H9 (cell line): ENCODE data around the gene ZBTB20. TPM values are rescaled to one million over a fixed set of nuclear protein-coding genes. Genes with fewer than 3 reads are reported as not detected.

Experiments used
- DNase-seq: peaks from one replicate; pipeline ENCODE4 v3.0.0-alpha.2; 2017
- H2AFZ ChIP-seq: one replicate; pipeline ENCODE4 v1.6.1; 2013; ENCODE audit warnings: mild to moderate bottlenecking, low read length, control low read depth, moderate library complexity
- H2AK5ac ChIP-seq: 2 replicates; pipeline ENCODE4 v1.6.1; 2013; ENCODE audit warnings: low read length, control low read depth, mixed read lengths; ENCODE audit not compliant: insufficient read length
- H2BK120ac ChIP-seq: one replicate; pipeline ENCODE4 v1.6.1; 2013; ENCODE audit warnings: low read depth, mild to moderate bottlenecking, low read length, control low read depth, inconsistent platforms; ENCODE audit not compliant: poor library complexity, severe bottlenecking
- H2BK12ac ChIP-seq: 2 replicates; pipeline ENCODE4 v1.6.1; 2013; ENCODE audit warnings: low read length, control low read depth, mixed read lengths, low read depth; ENCODE audit not compliant: insufficient read length
- H2BK15ac ChIP-seq: 2 replicates; pipeline ENCODE4 v1.6.1; 2013; ENCODE audit warnings: low read depth, low read length, control low read depth
- H2BK20ac ChIP-seq: one replicate; pipeline ENCODE4 v1.6.1; 2013; ENCODE audit warnings: low read depth, mild to moderate bottlenecking, low read length, control low read depth, inconsistent platforms; ENCODE audit not compliant: poor library complexity, severe bottlenecking
- H2BK5ac ChIP-seq: 2 replicates; pipeline ENCODE4 v1.6.1; 2013; ENCODE audit warnings: low read length, control low read depth, mixed read lengths; ENCODE audit not compliant: insufficient read length
- H3K14ac ChIP-seq: 2 replicates; pipeline ENCODE4 v1.6.1; 2013; ENCODE audit warnings: low read length, control low read depth; ENCODE audit not compliant: insufficient read depth
- H3K18ac ChIP-seq: 2 replicates; pipeline ENCODE4 v1.6.1; 2013; ENCODE audit warnings: low read depth, mild to moderate bottlenecking, mixed read lengths, low read length, control low read depth; ENCODE audit not compliant: insufficient read length
- H3K23ac ChIP-seq: 2 replicates; pipeline ENCODE4 v1.6.1; 2013; ENCODE audit warnings: low read length, control low read depth, mixed read lengths, low read depth; ENCODE audit not compliant: insufficient read length
- H3K23me2 ChIP-seq: 2 replicates; pipeline ENCODE4 v1.6.1; 2013; ENCODE audit warnings: low read depth, mild to moderate bottlenecking, mixed read lengths, low read length, control low read depth; ENCODE audit not compliant: insufficient read length, poor library complexity, severe bottlenecking
- H3K27ac ChIP-seq: 2 replicates; pipeline ENCODE4 v1.5.1; 2013; ENCODE audit warnings: low read length, control low read depth, mixed read lengths, low read depth; ENCODE audit not compliant: insufficient read length
- H3K27me3 ChIP-seq: 2 replicates; pipeline ENCODE4 v1.6.1; 2013; ENCODE audit warnings: low read length, control low read depth, inconsistent platforms; ENCODE audit not compliant: insufficient read depth
- H3K4ac ChIP-seq: 2 replicates; pipeline ENCODE4 v1.6.1; 2013; ENCODE audit warnings: low read depth, mild to moderate bottlenecking, control low read depth, inconsistent platforms, low read length, moderate library complexity
- H3K4me1 ChIP-seq: 2 replicates; pipeline ENCODE4 v1.6.1; 2013; ENCODE audit warnings: low read length, control low read depth, inconsistent platforms; ENCODE audit not compliant: insufficient read depth
- H3K4me2 ChIP-seq: 2 replicates; pipeline ENCODE4 v1.6.1; 2013; ENCODE audit warnings: low read length, control low read depth, mixed read lengths; ENCODE audit not compliant: insufficient read length, insufficient read depth
- H3K56ac ChIP-seq: 2 replicates; pipeline ENCODE4 v1.6.1; 2013; ENCODE audit warnings: low read depth, mild to moderate bottlenecking, mixed read lengths, low read length, control low read depth; ENCODE audit not compliant: insufficient read length
- H3K79me1 ChIP-seq: 2 replicates; pipeline ENCODE4 v1.6.1; 2013; ENCODE audit warnings: low read depth, mild to moderate bottlenecking, moderate library complexity, low read length, control low read depth, inconsistent platforms; ENCODE audit not compliant: insufficient read depth, poor library complexity, severe bottlenecking
- H3K79me2 ChIP-seq: 2 replicates; pipeline ENCODE4 v1.6.1; 2013; ENCODE audit warnings: low read length, control low read depth, inconsistent platforms; ENCODE audit not compliant: insufficient read depth
- H3K9ac ChIP-seq: 2 replicates; pipeline ENCODE4 v1.6.1; 2013; ENCODE audit warnings: low read length, control low read depth, mixed read lengths; ENCODE audit not compliant: insufficient read length; ENCODE audit errors: extremely low read depth
- H3K9me3 ChIP-seq: one replicate; pipeline ENCODE4 v1.6.1; 2013; ENCODE audit warnings: low read depth, low read length, inconsistent platforms; ENCODE audit not compliant: control insufficient read depth
- H3T11ph ChIP-seq: one replicate; pipeline ENCODE4 v1.6.1; 2013; ENCODE audit warnings: mild to moderate bottlenecking, low read length, control low read depth, inconsistent platforms
- H4K20me1 ChIP-seq: one replicate; pipeline ENCODE4 v1.6.1; 2013; ENCODE audit not compliant: control insufficient read depth, insufficient read length, insufficient read depth
- H4K5ac ChIP-seq: 2 replicates; pipeline ENCODE4 v1.6.1; 2013; ENCODE audit warnings: low read depth, mild to moderate bottlenecking, mixed read lengths, low read length, control low read depth; ENCODE audit not compliant: insufficient read length
- H4K8ac ChIP-seq: replicated peaks from 2 replicates; pipeline ENCODE4 v1.6.1; 2013; ENCODE audit warnings: low read length, control low read depth, mixed read lengths, low read depth; ENCODE audit not compliant: insufficient read length
- H4K91ac ChIP-seq: 2 replicates; pipeline ENCODE4 v1.6.1; 2013; ENCODE audit warnings: low read depth, mild to moderate bottlenecking, moderate library complexity, mixed read lengths, low read length, control low read depth; ENCODE audit not compliant: insufficient read length
- H3K27ac Mint-ChIP-seq, 3 experiments: 2 replicates in 2 of 3; 3 replicates in 1 of 3; pipeline ENCODE4 v1.8.0; 2020 to 2021; ENCODE audit warnings: mixed read lengths in 3 of 3, mild to moderate bottlenecking in 1 of 3, moderate library complexity in 1 of 3
- H3K27me3 Mint-ChIP-seq: 2 replicates; pipeline ENCODE4 v1.8.0; 2021; ENCODE audit warnings: low read depth, mild to moderate bottlenecking, moderate library complexity, mixed read lengths
- H3K36me3 Mint-ChIP-seq, 3 experiments: 2 replicates in 2 of 3; 3 replicates in 1 of 3; pipeline ENCODE4 v1.8.0; 2020 to 2021; ENCODE audit warnings: low read depth in 3 of 3, mixed read lengths in 3 of 3; ENCODE audit not compliant: insufficient read depth in 1 of 3
- H3K4me1 Mint-ChIP-seq, 2 experiments: 2 replicates each; pipeline ENCODE4 v1.8.0; 2020; ENCODE audit warnings: mixed read lengths in 2 of 2
- H3K4me3 Mint-ChIP-seq, 2 experiments: 2 replicates in 1 of 2; 3 replicates in 1 of 2; pipeline ENCODE4 v1.8.0; 2020 to 2021; ENCODE audit warnings: mild to moderate bottlenecking in 2 of 2, mixed read lengths in 2 of 2, moderate library complexity in 1 of 2
- H3K9me3 Mint-ChIP-seq, 2 experiments: 2 replicates in 1 of 2; 3 replicates in 1 of 2; pipeline ENCODE4 v1.8.0; 2020; ENCODE audit warnings: mild to moderate bottlenecking in 2 of 2, mixed read lengths in 2 of 2, moderate library complexity in 1 of 2
- WGBS: extraction: QIAGEN DNeasy Blood & Tissue Kit; methylation state at CpG from one replicate; pipeline ENCODE4 v1.1.7; 2013; ENCODE audit warnings: missing lambda C conversion rate, low lambda C conversion rate, mixed read lengths; ENCODE audit not compliant: insufficient read length; ENCODE audit errors: extremely low coverage; 5-methylcytosine and 5-hydroxymethylcytosine counted together
- total RNA-seq: library from RNA; stranded (reverse); gene quantifications from 2 replicates; pipeline ENCODE4 v1.2.1, GENCODE V29; 2021
- TF ChIP-seq, protein P1 (sequence below): fragments of 200-600 bp; sonication (generic); conservative IDR thresholded peaks from 3 replicates; pipeline ENCODE4 v1.8.0; 2021; ENCODE audit warnings: antibody characterized with exemption, mild to moderate bottlenecking

ZBTB20 gene
- total RNA-seq, 1 experiment from 2014 or later, result 0.70 TPM

DNA sequence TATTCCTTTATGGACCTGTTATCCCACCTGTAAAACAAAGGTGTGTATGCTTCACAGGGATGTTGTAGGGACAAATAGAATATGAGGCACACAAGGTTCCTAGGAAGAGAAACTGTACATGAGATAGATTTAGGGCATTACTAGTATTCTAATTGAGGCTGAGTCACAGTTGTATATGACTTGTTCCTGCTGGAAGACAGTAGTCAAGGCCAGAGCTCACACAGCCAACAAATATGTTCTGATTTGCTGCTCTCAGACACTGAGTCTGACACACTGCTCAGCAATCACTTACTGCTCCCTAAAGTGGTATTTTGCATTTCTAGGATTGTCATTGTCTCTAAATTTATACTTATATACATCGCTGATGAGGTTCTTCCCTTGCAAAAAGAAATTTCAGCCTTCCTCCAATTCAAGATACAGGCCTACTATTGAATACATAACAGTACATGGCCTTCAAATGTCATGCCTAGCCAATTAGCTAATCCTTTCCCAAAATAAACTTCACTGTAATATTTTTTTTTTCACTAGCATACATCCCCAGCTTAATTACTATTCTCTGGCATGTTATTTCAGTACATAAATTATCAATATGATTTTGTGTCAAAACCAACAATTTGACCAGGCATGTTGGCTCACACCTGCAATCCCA is 783.4 kb downstream of the ZBTB20 start:
- Mint-ChIP-seq H3K27me3 (no peaks in the 10 kb centered on the region), H3K4me1 (peaks cover 9 to 13% of the 10 kb centered on the region in 2 experiments), H3K9me3 (no peaks in the 10 kb centered on the region; a peak in 1 of 5 replicates), H3K36me3 (no peaks in the 10 kb centered on the region), H3K27ac (no peak overlapping the region), H3K4me3 (no peak overlapping the region)
- Histone ChIP-seq H3K14ac (no peak overlapping the region), H3K9ac (no peak overlapping the region), H4K8ac (no peak overlapping the region), H3K23ac (no peak overlapping the region), H2AFZ (no peak overlapping the region), H4K91ac (no peak overlapping the region), H2BK20ac (no peak overlapping the region), H2BK15ac (no peak overlapping the region), H2BK12ac (no peak overlapping the region), H3K9me3 (no peaks in the 10 kb centered on the region), H3K27ac (no peak overlapping the region), H2AK5ac (no peak overlapping the region), H4K5ac (no peak overlapping the region), H3K56ac (no peak overlapping the region), H3K23me2 (no peaks in the 10 kb centered on the region), H3K27me3 (no peaks in the 10 kb centered on the region), H3K4ac (no peak overlapping the region), H4K20me1 (no peaks in the 10 kb centered on the region), H3K79me1 (no peaks in the 10 kb centered on the region), H3K4me2 (no peak overlapping the region), H2BK120ac (no peak overlapping the region), H3K4me1 (no peaks in the 10 kb centered on the region; the same call in 1 of the 2 replicates), H2BK5ac (no peak overlapping the region), H3T11ph (no peak overlapping the region), H3K18ac (no peak overlapping the region), H3K79me2 (no peaks in the 10 kb centered on the region)
- TF ChIP-seq, protein P1, sequence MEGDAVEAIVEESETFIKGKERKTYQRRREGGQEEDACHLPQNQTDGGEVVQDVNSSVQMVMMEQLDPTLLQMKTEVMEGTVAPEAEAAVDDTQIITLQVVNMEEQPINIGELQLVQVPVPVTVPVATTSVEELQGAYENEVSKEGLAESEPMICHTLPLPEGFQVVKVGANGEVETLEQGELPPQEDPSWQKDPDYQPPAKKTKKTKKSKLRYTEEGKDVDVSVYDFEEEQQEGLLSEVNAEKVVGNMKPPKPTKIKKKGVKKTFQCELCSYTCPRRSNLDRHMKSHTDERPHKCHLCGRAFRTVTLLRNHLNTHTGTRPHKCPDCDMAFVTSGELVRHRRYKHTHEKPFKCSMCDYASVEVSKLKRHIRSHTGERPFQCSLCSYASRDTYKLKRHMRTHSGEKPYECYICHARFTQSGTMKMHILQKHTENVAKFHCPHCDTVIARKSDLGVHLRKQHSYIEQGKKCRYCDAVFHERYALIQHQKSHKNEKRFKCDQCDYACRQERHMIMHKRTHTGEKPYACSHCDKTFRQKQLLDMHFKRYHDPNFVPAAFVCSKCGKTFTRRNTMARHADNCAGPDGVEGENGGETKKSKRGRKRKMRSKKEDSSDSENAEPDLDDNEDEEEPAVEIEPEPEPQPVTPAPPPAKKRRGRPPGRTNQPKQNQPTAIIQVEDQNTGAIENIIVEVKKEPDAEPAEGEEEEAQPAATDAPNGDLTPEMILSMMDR, result no peak
- WGBS, result no CpG with 5 or more reads among the region's 1 CpG
- no peak for DNase-seq
